Stimulated activated CD8-positive, alpha-beta memory T cell treated with anti-CD3 and anti-CD28 coated beads, Interleukin-2, amount 100 ng/mL, for 1 hour (primary cell): ENCODE measurements around the gene GNPTG.

Experiments
- DNase-seq, 2 donors: peaks; one replicate each; pipeline ENCODE4 v3.0.0-alpha.2; 2020; ENCODE audit warnings: low read depth in 2 of 2

The GNPTG gene

DNA sequence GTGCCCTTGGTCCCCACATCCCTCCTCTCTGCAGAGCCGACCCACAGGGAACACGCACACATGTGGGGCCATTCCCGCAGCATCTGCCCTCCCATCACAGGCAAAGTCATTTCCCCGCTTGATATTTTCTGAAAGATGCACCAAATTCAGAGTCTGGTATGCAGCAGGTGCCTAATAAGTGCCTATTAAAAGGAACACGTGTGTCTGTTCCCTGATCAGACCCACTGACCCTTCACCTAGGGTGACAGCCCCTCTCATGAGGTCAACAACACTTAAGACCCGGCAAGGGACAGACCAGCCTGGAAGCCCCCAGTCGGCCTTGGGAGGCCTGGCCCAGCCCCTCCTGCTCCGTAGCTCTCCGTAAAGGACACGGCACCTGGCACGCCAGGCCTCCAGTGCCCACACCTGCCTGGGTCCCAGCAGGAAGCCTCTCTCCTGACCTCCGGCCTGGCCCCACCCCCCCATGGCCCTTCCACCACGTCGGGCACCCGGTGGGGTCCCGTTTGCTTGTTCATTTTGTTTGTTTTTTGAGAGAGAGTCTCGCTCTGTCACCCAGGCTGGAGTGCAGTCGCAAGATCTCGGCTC is 42.7 kb downstream of the GNPTG start:
- DNase-seq, result no peak

DNA sequence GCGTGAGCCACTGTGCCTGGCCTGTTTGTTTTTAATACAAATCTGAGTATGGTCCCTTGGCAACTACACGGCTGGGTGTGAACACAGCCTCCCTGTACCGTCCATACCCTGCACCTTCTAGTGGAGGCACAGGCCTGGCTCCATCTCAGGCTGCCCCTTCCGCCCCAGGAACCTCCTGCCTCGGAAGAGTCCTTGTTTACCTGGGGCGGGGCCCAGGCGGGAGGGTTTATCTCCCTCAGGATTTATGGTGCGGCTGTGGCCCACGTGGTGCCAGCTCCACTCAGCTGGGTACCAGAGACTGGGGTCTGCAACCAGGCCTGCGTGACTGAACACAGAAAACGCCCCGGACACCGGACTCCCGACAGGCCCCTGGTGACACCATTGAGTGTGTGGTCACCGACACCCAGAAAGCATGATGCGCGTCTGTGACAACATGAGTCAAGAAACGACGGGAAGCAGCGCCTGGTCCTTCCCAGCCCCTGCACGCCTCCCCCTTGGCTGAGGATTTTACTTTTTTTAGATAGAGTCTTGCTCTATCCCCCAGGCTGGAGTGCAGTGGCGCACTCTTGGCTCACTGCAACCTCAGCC is 43.8 kb downstream of the GNPTG start:
- DNase-seq, result no peak

DNA sequence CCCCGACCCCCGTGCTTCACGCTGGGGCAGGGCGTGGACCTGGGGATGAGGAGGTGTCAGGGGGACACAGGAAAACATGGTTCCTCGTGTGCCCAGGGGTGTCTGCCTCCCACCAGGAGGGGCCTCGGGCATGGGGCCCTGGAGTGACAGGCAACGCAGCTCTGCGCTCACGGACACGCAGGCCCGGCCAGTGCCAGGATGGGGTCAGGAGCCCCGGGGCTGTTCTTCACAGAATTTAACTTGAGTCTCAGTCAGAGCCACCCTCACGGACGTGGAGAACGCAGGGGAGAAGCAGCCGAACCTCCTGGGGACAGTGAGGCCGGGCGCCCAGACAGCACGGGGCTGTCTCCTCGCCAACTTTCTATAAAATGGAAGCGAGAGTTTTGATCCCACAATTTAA is 46.0 kb downstream of the GNPTG start:
- no peak for DNase-seq

DNA sequence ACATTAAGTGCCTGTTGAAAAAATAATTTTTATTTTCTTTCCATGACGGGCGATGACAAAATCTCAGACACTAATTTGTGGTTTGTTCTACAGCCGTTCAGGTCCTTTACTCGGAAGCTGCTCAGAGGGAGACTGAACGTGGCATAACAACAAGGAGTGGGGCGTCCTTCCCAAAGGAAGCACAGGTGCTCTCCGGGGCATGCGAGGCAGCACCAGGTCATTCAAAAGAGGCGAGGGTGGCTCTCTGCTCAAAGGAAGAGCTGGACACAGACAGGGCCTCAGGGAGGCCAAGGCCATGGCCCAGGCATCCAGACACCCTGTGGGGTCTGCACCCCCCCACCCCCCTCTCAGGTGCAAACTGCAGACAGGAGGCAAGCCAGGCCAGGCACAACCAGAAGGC is 46.6 kb downstream of the GNPTG start:
- DNase-seq, result no peak

DNA sequence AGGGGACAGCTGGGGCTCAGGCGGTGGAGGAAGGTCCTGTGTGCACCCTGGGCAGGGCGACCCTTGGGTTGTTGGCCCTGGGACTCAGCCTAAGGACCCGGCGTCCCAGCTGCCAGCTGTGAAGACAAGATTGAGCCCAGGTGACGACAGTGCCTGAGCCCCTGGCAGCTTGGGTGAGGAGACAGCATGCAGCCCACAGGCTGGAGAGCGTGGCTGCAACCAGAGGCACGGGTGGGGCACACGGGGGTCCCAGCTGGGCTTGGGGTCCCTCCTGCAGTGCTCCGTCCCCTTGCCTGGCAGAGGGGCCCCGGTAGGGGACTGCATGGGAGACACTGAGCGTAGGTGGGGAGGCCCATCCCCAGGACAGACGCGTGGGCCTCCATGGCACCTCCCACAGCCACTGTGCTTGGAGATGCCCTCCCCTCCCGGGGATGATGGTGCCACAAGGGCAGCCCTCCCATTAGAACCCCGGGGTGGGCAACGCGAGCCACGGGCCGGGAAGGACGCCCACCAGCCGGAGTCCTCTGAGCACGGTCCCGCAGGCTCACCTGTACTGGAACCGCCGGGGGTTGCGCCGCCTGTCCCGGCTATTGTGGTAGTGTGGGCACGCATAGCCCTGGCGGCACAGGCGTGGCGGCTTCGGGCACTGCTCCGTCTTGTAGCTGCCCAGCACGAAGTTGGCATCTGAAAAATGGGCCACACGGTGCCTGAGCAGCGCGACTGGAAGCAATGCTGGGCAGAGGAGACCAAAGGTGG is 47.3 kb downstream of the GNPTG start:
- DNase-seq, result no peak

DNA sequence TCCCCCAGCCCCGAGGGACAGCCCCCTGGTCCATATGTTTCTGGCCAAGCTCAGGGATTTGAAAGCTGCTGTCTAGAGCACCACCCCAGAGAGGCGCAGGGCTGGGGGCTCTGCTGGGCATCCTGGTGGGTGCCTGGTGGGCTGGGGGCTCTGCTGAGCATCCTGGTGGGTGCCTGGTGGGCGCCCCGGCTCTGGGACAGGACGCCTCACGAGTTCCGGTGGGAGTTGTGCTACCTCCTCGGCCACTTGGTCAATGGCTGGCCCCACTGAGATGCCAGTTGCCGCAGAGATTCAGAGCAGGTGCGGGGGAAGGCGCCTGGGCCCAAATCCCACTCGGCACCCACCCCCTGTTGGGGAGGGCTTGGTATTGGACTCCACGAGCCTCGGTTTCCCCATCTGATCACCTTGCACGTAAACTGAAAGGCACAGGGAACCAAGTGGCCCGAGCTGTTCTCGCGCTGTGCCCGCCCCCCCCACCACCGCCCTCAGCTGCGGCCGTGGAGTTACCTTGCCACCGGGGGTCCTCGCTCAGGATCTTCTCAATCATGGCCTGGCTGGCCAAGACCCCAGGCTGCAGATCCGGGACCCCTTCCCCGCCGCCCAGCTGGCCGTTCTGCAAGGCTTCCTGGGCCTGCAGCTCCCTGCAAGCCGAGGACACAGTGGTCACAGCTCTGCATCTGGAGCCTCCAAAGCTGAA is 49.5 kb downstream of the GNPTG start:
- DNase-seq, result no peak

DNA sequence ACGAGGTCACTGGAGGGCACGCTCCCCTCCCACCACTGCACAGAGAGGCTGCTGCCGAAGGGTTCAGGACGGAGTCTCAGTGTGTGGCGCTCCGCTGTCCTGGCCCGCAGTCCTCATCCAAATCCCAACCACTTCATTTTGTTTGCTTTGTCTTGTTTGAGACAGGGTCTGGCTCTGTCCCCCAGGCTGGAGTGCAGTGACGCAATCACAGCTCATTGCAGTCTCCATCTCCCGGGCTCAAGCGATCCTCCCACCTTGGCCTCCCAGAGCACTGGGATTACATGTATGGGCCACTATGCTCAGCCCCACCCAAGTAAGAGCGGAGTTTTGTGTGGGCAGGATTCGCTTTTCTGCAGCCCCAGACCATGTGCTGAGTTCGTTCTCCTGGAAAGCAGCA is 50.0 kb downstream of the GNPTG start:
- no peak for DNase-seq

DNA sequence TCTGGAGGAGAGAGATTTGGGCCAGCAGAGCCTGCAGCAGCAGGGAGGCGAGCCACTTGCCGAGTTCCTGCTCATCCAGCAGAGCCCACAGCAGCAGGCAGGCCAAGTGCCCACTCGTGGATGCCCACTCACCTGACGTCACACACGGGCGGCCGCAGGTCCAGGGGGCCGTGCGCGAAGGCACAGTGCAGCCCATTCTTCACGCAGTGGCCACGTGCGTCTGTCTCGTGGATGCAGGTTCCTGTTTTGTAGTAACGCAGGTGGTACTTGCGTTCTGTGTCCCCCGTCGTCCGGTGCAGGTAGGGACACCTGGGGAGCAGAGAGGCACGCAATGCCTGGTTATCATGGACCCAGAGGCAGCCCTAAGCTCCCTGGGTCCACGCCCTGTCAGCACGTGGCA is 51.3 kb downstream of the GNPTG start:
- no peak for DNase-seq

DNA sequence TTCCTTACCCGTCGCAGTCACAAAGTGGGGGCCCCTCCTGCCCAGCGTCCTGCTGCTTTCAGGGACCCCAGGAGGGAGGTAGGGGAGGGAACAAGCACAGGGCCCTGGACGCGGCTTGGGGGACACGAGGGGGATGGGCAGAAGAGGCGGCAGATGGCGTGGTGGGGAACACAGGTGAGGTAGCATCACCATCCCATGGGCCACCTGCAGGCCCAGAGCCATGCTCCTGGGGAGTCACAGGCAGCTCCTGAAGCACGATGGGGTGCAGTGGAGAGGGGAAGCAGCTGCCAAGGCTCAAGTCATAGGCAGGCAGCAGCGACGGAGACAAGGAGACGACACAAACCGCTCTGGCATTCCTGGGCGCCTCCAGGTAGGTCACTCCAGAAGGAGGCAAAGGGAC is 52.0 kb downstream of the GNPTG start:
- DNase-seq, result no peak

DNA sequence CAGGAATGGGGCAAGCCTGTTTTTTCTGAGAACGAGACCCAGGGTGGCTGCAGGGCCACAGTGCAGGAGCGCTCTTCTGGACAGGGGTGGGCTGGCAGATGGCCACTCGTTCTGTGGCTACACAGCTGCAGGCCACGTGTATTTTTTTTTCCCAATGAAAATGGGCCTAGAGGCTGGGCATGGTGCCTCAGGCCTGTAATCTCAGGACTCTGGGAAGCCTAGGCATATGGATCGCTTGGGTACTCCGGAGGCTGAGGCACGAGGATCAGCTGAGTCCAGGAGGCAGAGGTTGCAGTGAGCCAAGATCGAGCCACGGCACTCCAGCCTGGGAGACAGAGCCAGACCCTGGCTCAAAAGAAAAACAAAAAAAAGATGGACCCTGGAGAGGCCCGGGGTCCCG is 56.0 kb downstream of the GNPTG start:
- no peak for DNase-seq

DNA sequence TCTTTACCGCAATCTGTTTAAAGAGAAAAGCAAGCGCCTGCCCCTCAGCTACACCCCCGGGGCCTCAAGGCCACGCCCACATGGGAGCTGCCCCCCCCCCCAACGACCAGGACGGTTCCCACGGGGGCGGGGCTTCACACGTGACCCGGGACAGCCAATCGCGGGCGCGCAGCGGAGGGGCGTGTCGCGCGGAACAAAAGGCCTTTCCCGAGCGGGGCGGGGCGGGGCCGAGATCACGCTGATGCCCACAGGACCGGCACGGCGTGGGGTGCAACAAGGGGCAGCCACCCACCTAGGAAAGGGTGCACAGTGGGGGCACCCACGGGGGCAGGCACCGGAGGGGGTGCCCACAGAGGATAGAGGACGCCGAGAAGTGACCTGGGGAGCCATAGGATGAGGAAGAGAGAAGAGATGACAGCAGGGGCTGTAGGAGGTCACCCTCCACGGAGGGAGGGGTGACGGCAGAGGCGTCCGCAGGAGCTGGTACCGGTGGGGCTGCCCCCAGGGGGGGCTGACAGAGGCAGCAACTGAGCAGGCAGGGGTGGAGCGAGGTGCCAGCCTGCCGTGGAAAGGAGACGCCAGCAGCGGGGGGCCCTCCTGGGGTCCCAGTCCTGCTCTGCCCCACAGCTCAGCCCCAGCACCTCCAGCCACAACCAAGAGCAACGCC is 56.6 kb downstream of the GNPTG start:
- DNase-seq, result peak; percentile 95 to 96

DNA sequence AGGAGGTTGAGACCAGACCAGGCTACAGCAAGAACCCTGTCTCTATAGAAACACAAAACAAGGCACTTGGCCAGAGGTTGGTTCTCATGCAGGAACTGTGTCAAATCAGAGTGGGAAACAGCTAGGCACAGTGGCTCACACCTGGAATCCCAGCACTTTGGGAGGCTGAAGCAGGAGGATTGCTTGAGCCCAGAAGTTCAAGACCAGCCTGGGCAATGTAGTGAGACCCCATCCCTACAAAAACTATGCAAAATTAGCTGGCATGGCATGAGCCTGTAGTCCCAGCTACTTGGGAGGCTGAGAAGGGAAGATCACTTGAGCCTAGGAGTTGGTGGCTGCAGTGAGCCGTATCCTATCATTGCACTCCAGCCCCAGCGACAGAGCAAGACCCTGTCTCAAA is 61.1 kb downstream of the GNPTG start:
- no peak for DNase-seq
